Transverse colon (tissue), 4 donors: Measurements from ENCODE around the gene NOS3.

Experiments used
- POLR2AphosphoS5 ChIP-seq, 3 donors: sonication (generic); formaldehyde crosslinking; IDR thresholded peaks; one replicate each; pipeline ENCODE4 v1.6.1; 2016; ENCODE audit warnings: antibody characterized with exemption in 3 of 3
- TF ChIP-seq, protein P1 (sequence below), 5 experiments: fragments of 200-600 bp in 3 of 5; fragments of 450-650 bp in 2 of 5; sonication (generic) in 3 of 5; IDR thresholded peaks; 1 replicate in 2 of 5; 2 replicates in 3 of 5; pipeline ENCODE4 v1.5.1; 2016 to 2017; ENCODE audit warnings: antibody characterized with exemption in 5 of 5, inconsistent platforms in 3 of 5, mild to moderate bottlenecking in 2 of 5, moderate library complexity in 1 of 5

DNA sequence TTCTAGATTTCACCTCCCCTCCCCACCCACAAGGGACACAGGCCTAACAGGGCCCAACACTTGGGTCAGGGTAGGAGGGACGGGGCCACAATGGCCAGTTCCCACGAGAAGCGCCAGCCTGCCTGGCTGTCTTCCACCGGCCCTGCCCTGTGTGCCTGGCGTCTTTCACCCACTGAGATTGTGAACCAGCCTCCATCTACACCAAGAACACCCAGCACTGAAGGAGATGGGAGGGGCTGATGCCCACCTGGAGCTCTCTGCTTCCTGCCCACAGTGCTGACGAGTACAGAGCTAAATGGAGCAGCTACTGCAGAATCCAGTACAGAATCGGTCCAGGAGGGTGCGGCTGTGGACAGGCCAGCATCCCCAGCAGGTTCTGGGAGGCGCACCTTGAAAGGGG, 55.1 kb downstream of the NOS3 start:
- TF ChIP-seq, protein P1, sequence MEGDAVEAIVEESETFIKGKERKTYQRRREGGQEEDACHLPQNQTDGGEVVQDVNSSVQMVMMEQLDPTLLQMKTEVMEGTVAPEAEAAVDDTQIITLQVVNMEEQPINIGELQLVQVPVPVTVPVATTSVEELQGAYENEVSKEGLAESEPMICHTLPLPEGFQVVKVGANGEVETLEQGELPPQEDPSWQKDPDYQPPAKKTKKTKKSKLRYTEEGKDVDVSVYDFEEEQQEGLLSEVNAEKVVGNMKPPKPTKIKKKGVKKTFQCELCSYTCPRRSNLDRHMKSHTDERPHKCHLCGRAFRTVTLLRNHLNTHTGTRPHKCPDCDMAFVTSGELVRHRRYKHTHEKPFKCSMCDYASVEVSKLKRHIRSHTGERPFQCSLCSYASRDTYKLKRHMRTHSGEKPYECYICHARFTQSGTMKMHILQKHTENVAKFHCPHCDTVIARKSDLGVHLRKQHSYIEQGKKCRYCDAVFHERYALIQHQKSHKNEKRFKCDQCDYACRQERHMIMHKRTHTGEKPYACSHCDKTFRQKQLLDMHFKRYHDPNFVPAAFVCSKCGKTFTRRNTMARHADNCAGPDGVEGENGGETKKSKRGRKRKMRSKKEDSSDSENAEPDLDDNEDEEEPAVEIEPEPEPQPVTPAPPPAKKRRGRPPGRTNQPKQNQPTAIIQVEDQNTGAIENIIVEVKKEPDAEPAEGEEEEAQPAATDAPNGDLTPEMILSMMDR (IDR thresholded peaks at IDR 0.05), result no peak
- no peak for TF ChIP-seq POLR2AphosphoS5 (IDR thresholded peaks at IDR 0.05)
